Gastroesophageal sphincter (tissue), 2 donors: ENCODE measurements around the gene RYR2.

ENCODE experiments used
- EP300 ChIP-seq: sonication (generic); formaldehyde crosslinking; IDR thresholded peaks from one replicate; pipeline ENCODE4 v1.6.1; 2017; ENCODE audit warnings: antibody characterized with exemption, mild to moderate bottlenecking
- POLR2A ChIP-seq, 2 donors: fragments of 450-650 bp; IDR thresholded peaks; one replicate each; pipeline ENCODE4 v1.6.1; 2017; ENCODE audit warnings: antibody characterized with exemption in 2 of 2, mild to moderate bottlenecking in 2 of 2, moderate library complexity in 1 of 2

DNA sequence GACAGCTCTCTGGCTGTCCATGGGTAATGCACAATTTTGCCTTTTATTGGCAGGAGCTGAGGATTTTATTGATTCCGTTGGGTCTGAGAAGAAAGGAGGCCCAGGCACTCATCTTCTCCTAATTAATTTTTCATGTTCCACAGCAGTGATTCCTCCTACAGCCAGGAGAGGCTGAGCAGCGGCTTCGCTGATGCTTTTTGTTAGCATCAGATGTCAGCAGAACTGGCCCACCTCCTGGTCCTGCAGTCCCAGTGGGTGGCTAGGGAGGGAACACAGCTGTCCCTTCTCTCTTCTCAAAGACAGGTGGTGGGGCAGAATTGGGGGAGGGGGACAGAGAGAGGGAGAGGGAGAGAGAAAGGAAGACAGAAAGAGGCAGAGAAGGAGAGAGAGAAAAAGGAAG, 43.4 kb upstream of the RYR2 start:
- TF ChIP-seq EP300 (no peak), POLR2A (IDR thresholded peaks at IDR 0.05) (no peak)
